Activated CD4-positive, alpha-beta T cell treated with anti-CD3 and anti-CD28 coated beads for 48 hours (primary cell): ENCODE results near the gene NPAS1.
"Not testable (repeated sequence)": the region's sequence is repeated elsewhere in the genome, so short reads cannot be mapped to it uniquely, and the experiment has no call there.

Source experiments
- DNase-seq: peaks from one replicate; pipeline ENCODE4 v3.0.0-alpha.2; 2020

The NPAS1 gene

GRCh38 chr19:46990991-46991676, 28.5 kb upstream of the NPAS1 start:
- DNase-seq = peak; percentile 76

- DNase-seq = no peak
Measured at GRCh38 chr19:46992699-46993535, 26.7 kb upstream of the NPAS1 start.

GRCh38 chr19:46993622-46994021, 26.0 kb upstream of the NPAS1 start:
- DNase-seq = no peak

- DNase-seq = no peak
Measured at GRCh38 chr19:46994141-46994686, 25.4 kb upstream of the NPAS1 start.

GRCh38 chr19:46995492-46995891, 24.1 kb upstream of the NPAS1 start:
- DNase-seq = no peak

- DNase-seq = no peak
Measured at GRCh38 chr19:46998445-46999125, 21.1 kb upstream of the NPAS1 start.

GRCh38 chr19:46999377-46999776, 20.3 kb upstream of the NPAS1 start:
- no peak for DNase-seq

GRCh38 chr19:46999878-47000277, 19.8 kb upstream of the NPAS1 start:
- no peak for DNase-seq

GRCh38 chr19:47000373-47000772, 19.3 kb upstream of the NPAS1 start:
- DNase-seq = no peak

GRCh38 chr19:47001584-47001983, 18.1 kb upstream of the NPAS1 start:
- no peak for DNase-seq

- DNase-seq = no peak
Measured at GRCh38 chr19:47002106-47002766, 17.4 kb upstream of the NPAS1 start.

- DNase-seq = no peak
Measured at GRCh38 chr19:47002853-47003610, 16.6 kb upstream of the NPAS1 start.

- no peak for DNase-seq
Measured at GRCh38 chr19:47003611-47004465, 15.8 kb upstream of the NPAS1 start.

- no peak for DNase-seq
Measured at GRCh38 chr19:47005164-47005641, 14.4 kb upstream of the NPAS1 start.

- peak; percentile 38 for DNase-seq
Measured at GRCh38 chr19:47005873-47006272, 13.8 kb upstream of the NPAS1 start.

GRCh38 chr19:47006496-47006895, 13.1 kb upstream of the NPAS1 start:
- DNase-seq = no peak

- DNase-seq = not testable (repeated sequence)
Measured at GRCh38 chr19:47010549-47010948, 9.1 kb upstream of the NPAS1 start.

GRCh38 chr19:47012617-47013016, 7.0 kb upstream of the NPAS1 start:
- DNase-seq = no peak

GRCh38 chr19:47013041-47013517, 6.6 kb upstream of the NPAS1 start:
- peak; percentile 74 for DNase-seq

GRCh38 chr19:47018923-47019322, 714 bp upstream of the NPAS1 start:
- DNase-seq = no peak
